T-helper 2 cell treated with Interferon-gamma antibody and Interleukin-4, amounts not matched to agents 5 μg/mL and 100 μg/mL, for 36 hours (primary cell): ENCODE results near the gene CAMK1D.
"Not testable (repeated sequence)": the region's sequence is repeated elsewhere in the genome, so short reads cannot be mapped to it uniquely, and the experiment has no call there.

Source experiments
- DNase-seq: peaks from one replicate; pipeline ENCODE4 v3.0.0; 2021; ENCODE audit warnings: low spot score
- H3K27ac Mint-ChIP-seq: one replicate; pipeline ENCODE4 v1.8.0; 2021; ENCODE audit warnings: mild to moderate bottlenecking, mixed read lengths
- H3K27me3 Mint-ChIP-seq: one replicate; pipeline ENCODE4 v1.8.0; 2021; ENCODE audit warnings: low read depth, mixed read lengths
- H3K36me3 Mint-ChIP-seq: one replicate; pipeline ENCODE4 v1.8.0; 2021; ENCODE audit warnings: low read depth, mixed read lengths
- H3K4me1 Mint-ChIP-seq: one replicate; pipeline ENCODE4 v1.8.0; 2021; ENCODE audit warnings: low read depth, mixed read lengths
- H3K4me3 Mint-ChIP-seq: one replicate; pipeline ENCODE4 v1.8.0; 2022; ENCODE audit warnings: mild to moderate bottlenecking, moderate library complexity, mixed read lengths
- H3K9me3 Mint-ChIP-seq: one replicate; pipeline ENCODE4 v1.8.0; 2021; ENCODE audit warnings: mixed read lengths

Gene CAMK1D

GRCh38 chr10:12728494-12728893, 379.1 kb downstream of the CAMK1D start:
- no peaks in the 10 kb centered on the region for H3K36me3 Mint-ChIP-seq
- DNase-seq, result no peak
- H3K9me3 Mint-ChIP-seq, result no peaks in the 10 kb centered on the region
- H3K4me3 Mint-ChIP-seq, result no peak overlapping the region
- no peak overlapping the region for H3K27ac Mint-ChIP-seq
- no peaks in the 10 kb centered on the region for H3K27me3 Mint-ChIP-seq
- peaks cover 14% of the 10 kb centered on the region for H3K4me1 Mint-ChIP-seq

- Mint-ChIP-seq H3K4me1 (peaks cover 9% of the 10 kb centered on the region), H3K36me3 (no peaks in the 10 kb centered on the region), H3K27ac (no peak overlapping the region), H3K9me3 (no peaks in the 10 kb centered on the region), H3K4me3 (no peak overlapping the region), H3K27me3 (no peaks in the 10 kb centered on the region)
- no peak for DNase-seq
Observed at GRCh38 chr10:12729885-12730284, 380.5 kb downstream of the CAMK1D start.

- Mint-ChIP-seq H3K27me3 (no peaks in the 10 kb centered on the region), H3K36me3 (no peaks in the 10 kb centered on the region), H3K4me3 (no peak overlapping the region), H3K9me3 (no peaks in the 10 kb centered on the region), H3K4me1 (peaks cover 7% of the 10 kb centered on the region), H3K27ac (no peak overlapping the region)
- DNase-seq, result no peak
Observed at GRCh38 chr10:12730809-12731519, 381.6 kb downstream of the CAMK1D start.

GRCh38 chr10:12733271-12733670, 383.9 kb downstream of the CAMK1D start:
- no peaks in the 10 kb centered on the region for H3K27me3 Mint-ChIP-seq
- DNase-seq, result no peak
- H3K4me1 Mint-ChIP-seq, result peaks cover 4% of the 10 kb centered on the region
- no peaks in the 10 kb centered on the region for H3K36me3 Mint-ChIP-seq
- no peaks in the 10 kb centered on the region for H3K9me3 Mint-ChIP-seq
- H3K4me3 Mint-ChIP-seq, result no peak overlapping the region
- H3K27ac Mint-ChIP-seq, result no peak overlapping the region

GRCh38 chr10:12735843-12736462, 386.6 kb downstream of the CAMK1D start:
- Mint-ChIP-seq H3K4me1 (peaks cover 4% of the 10 kb centered on the region), H3K27ac (no peak overlapping the region)

GRCh38 chr10:12740813-12741212, 391.5 kb downstream of the CAMK1D start:
- Mint-ChIP-seq H3K36me3 (no peaks in the 10 kb centered on the region), H3K9me3 (no peaks in the 10 kb centered on the region), H3K27me3 (no peaks in the 10 kb centered on the region), H3K4me1 (peaks cover 2% of the 10 kb centered on the region), H3K4me3 (no peak overlapping the region), H3K27ac (no peak overlapping the region)
- DNase-seq, result no peak

More at GRCh38 chr10:12735843-12736462, 386.6 kb downstream of the CAMK1D start:
- Mint-ChIP-seq H3K36me3 (no peaks in the 10 kb centered on the region), H3K9me3 (no peaks in the 10 kb centered on the region), H3K27me3 (no peaks in the 10 kb centered on the region), H3K4me3 (no peak overlapping the region)
- DNase-seq, result no peak

GRCh38 chr10:12741360-12741804, 392.0 kb downstream of the CAMK1D start:
- Mint-ChIP-seq H3K27ac (no peak overlapping the region), H3K4me1 (peaks cover 2% of the 10 kb centered on the region), H3K9me3 (no peaks in the 10 kb centered on the region), H3K4me3 (no peak overlapping the region), H3K27me3 (no peaks in the 10 kb centered on the region), H3K36me3 (no peaks in the 10 kb centered on the region)
- no peak for DNase-seq

GRCh38 chr10:12742771-12743170, 393.4 kb downstream of the CAMK1D start:
- Mint-ChIP-seq H3K27ac (no peak overlapping the region), H3K9me3 (no peaks in the 10 kb centered on the region)

GRCh38 chr10:12743466-12743865, 394.1 kb downstream of the CAMK1D start:
- not testable (repeated sequence) for H3K27ac Mint-ChIP-seq, H3K4me1 Mint-ChIP-seq, H3K27me3 Mint-ChIP-seq, H3K36me3 Mint-ChIP-seq, H3K4me3 Mint-ChIP-seq, H3K9me3 Mint-ChIP-seq, DNase-seq

More at GRCh38 chr10:12742771-12743170, 393.4 kb downstream of the CAMK1D start:
- H3K36me3 Mint-ChIP-seq, result no peaks in the 10 kb centered on the region
- H3K4me3 Mint-ChIP-seq, result no peak overlapping the region
- H3K4me1 Mint-ChIP-seq, result peaks cover 2% of the 10 kb centered on the region
- no peaks in the 10 kb centered on the region for H3K27me3 Mint-ChIP-seq
- no peak for DNase-seq

GRCh38 chr10:12743941-12744340, 394.6 kb downstream of the CAMK1D start:
- Mint-ChIP-seq H3K36me3 (no peaks in the 10 kb centered on the region), H3K27me3 (no peaks in the 10 kb centered on the region), H3K4me1 (peaks cover 2% of the 10 kb centered on the region), H3K4me3 (no peak overlapping the region), H3K27ac (no peak overlapping the region), H3K9me3 (no peaks in the 10 kb centered on the region)
- DNase-seq, result no peak

GRCh38 chr10:12748186-12748585, 398.8 kb downstream of the CAMK1D start:
- Mint-ChIP-seq H3K9me3 (no peaks in the 10 kb centered on the region), H3K36me3 (no peaks in the 10 kb centered on the region), H3K4me3 (no peak overlapping the region), H3K27me3 (no peaks in the 10 kb centered on the region), H3K27ac (no peak overlapping the region), H3K4me1 (peaks cover 2% of the 10 kb centered on the region)
- DNase-seq, result no peak

- no peak for DNase-seq
- H3K9me3 Mint-ChIP-seq, result no peaks in the 10 kb centered on the region
- H3K27me3 Mint-ChIP-seq, result no peaks in the 10 kb centered on the region
- H3K4me1 Mint-ChIP-seq, result no peaks in the 10 kb centered on the region
- H3K4me3 Mint-ChIP-seq, result no peak overlapping the region
- no peak overlapping the region for H3K27ac Mint-ChIP-seq
- H3K36me3 Mint-ChIP-seq, result no peaks in the 10 kb centered on the region
Observed at GRCh38 chr10:12749760-12750478, 400.6 kb downstream of the CAMK1D start.

GRCh38 chr10:12750526-12751201, 401.3 kb downstream of the CAMK1D start:
- DNase-seq, result no peak
- Mint-ChIP-seq H3K4me1 (no peaks in the 10 kb centered on the region), H3K4me3 (no peak overlapping the region), H3K9me3 (no peaks in the 10 kb centered on the region), H3K27me3 (no peaks in the 10 kb centered on the region), H3K36me3 (no peaks in the 10 kb centered on the region), H3K27ac (no peak overlapping the region)

- Mint-ChIP-seq H3K27ac (no peak overlapping the region), H3K4me1 (no peaks in the 10 kb centered on the region), H3K9me3 (no peaks in the 10 kb centered on the region), H3K36me3 (no peaks in the 10 kb centered on the region), H3K4me3 (no peak overlapping the region), H3K27me3 (no peaks in the 10 kb centered on the region)
- no peak for DNase-seq
Observed at GRCh38 chr10:12755075-12755474, 405.7 kb downstream of the CAMK1D start.
